Heart right ventricle (tissue), 16 donors: ENCODE measurements around the gene TMCO2. TPM values are rescaled to one million over a fixed set of nuclear protein-coding genes. Genes with fewer than 3 reads are reported as not detected.

ENCODE experiments used
- ATAC-seq, 8 donors: fragments of 200-7000 bp; cut with Tn5 transposase; one replicate each; pipeline ENCODE4 v1.9.1; 2020; ENCODE audit warnings: mild to moderate bottlenecking in 8 of 8, moderate library complexity in 8 of 8, moderate number of reproducible peaks in 1 of 8
- DNase-seq, 2 donors: peaks; one replicate each; pipeline ENCODE4 v3.0.0-alpha.2; 2020
- H3K27ac ChIP-seq, 10 donors: fragments of 200-600 bp; sonication (generic) in 2 of 10; one replicate each; pipeline versions ENCODE4 v1.5.0 to v1.8.0; 2020 to 2022; ENCODE audit warnings: mild to moderate bottlenecking in 3 of 10
- H3K27me3 ChIP-seq, 7 donors: fragments of 200-600 bp; one replicate each; pipeline ENCODE4 v1.8.0; 2021 to 2022; ENCODE audit warnings: mild to moderate bottlenecking in 2 of 7
- H3K36me3 ChIP-seq, 9 donors: fragments of 200-600 bp; sonication (generic) in 1 of 9; one replicate each; pipeline versions ENCODE4 v1.5.0 to v1.8.0; 2020 to 2022; ENCODE audit warnings: mild to moderate bottlenecking in 2 of 9
- H3K4me1 ChIP-seq, 9 donors: fragments of 200-600 bp; sonication (generic) in 1 of 9; one replicate each; pipeline versions ENCODE4 v1.5.0 to v1.8.0; 2020 to 2022; ENCODE audit warnings: mild to moderate bottlenecking in 4 of 9
- H3K4me3 ChIP-seq, 10 donors: fragments of 200-600 bp; sonication (generic) in 2 of 10; one replicate each; pipeline versions ENCODE4 v1.5.0 to v1.8.0; 2020 to 2022; ENCODE audit warnings: mild to moderate bottlenecking in 7 of 10, moderate library complexity in 2 of 10
- H3K9me3 ChIP-seq, 11 donors: fragments of 200-600 bp in 10 of 11; sonication (generic) in 2 of 11; one replicate each; pipeline versions ENCODE4 v1.5.0 to v1.8.0; 2013 to 2022; ENCODE audit warnings: mild to moderate bottlenecking in 2 of 11, control low read depth in 1 of 11, moderate library complexity in 1 of 11
- CTCF ChIP-seq, 9 donors: fragments of 200-600 bp; sonication (generic) in 2 of 9; IDR thresholded peaks; one replicate each; pipeline versions ENCODE4 v1.5.0 to v1.8.0; 2021 to 2022; ENCODE audit warnings: antibody characterized with exemption in 9 of 9, mild to moderate bottlenecking in 5 of 9, moderate library complexity in 1 of 9
- WGBS, 2 donors: extraction: QIAGEN DNeasy Blood & Tissue Kit; methylation state at CpG; one replicate each; pipeline ENCODE4 v1.1.7; 2013; ENCODE audit warnings: inconsistent platforms in 1 of 2; 5-methylcytosine and 5-hydroxymethylcytosine counted together
- intact Hi-C, 10 donors: fragments of 100-400 bp; cut with DNase I; formaldehyde crosslinking; loops; one replicate each; pipeline versions ENCODE4 v1.11.1 to v1.14.2; 2022
- polyA plus RNA-seq, 2 donors: library from polyadenylated mRNA; stranded (reverse); fragments of 200-250 nt; gene quantifications; one replicate each; pipeline ENCODE4 v1.2.3, GENCODE V29; 2013
- total RNA-seq, 10 donors: library from RNA; stranded (reverse); fragmentation: NEBNext Ultra II Directional in 3 of 10; extraction: Animal tissue kit (Norgen Biotek cat#: 25700) in 3 of 10; gene quantifications; one replicate each; pipeline versions ENCODE4 v1.2.1 to v1.2.4, GENCODE V29; 2021 to 2023
- donor health status: Arrhythmogenic right ventricular cardiomyopathy.
- donor health status: ischemic (EF 13 %, LVEDD 7.1; RV severe dilation, severe dysfunction).
- donor health status: healthy with polysubstance abuse.
- donor health status: DM: no; HTN: yes; CAD: no.
- donor health status: DM: no; HTN: no; CAD: no.
- donor health status: ischemic (EF 25% LVEDD 6.9; RV normal size, moderate dysfunction).
- donor health status: ischemic (EF 25% LVEDD 5.7; RV mildly dilated, moderate dysfunction).
- donor health status: healthy.
- donor health status: DM: yes; HTN: yes; CAD: no.
- donor health status: Ischemic cardiomyopathy.
- donor health status: ischemic (EF 35%, LVEDD 5.7; RV mildly dilated, moderate dysfunction).
- donor health status: nonischemic (EF 11% LVEDD 7.7; RV severe dilation, severe dysfunction).
- donor health status: DM: yes; HTN: yes; CAD: no.
- donor health status: PGD.
- donor health status: ischemic (EF 29% LVEDD 5.4; RV normal size, mild dysfunction).
- donor health status: nonischemic (EF 23%, LVEDD 6.1; RV moderate dilation, normal function).

The TMCO2 gene
- total and polyA plus RNA-seq, 12 donors: not detected

- H3K36me3 ChIP-seq: no peaks in the 10 kb centered on the region
- WGBS, 2 donors: 72% methylated on average over 4 of the region's 4 CpGs
- H3K9me3 ChIP-seq: no peaks in the 10 kb centered on the region
- ATAC-seq (no peak), DNase-seq (no peak)
- no peak overlapping the region for H3K27ac ChIP-seq
- TF ChIP-seq CTCF (IDR thresholded peaks at IDR 0.05): no peak
- no peak overlapping the region for H3K4me3 ChIP-seq
- intact Hi-C loops: loop anchor here in 1 of 10 donors (10.0 kb wide), 1 partner anchor 67 kb away; no protein-coding TSS in a partner anchor
- peaks cover 0 to 13% (median 9%) of the 10 kb centered on the region in 9 donors for H3K4me1 ChIP-seq
- H3K27me3 ChIP-seq: no peaks in the 10 kb centered on the region
These were observed 3.7 kb downstream of the TMCO2 start for GRCh38 chr1:40251456-40251855.

GRCh38 chr1:40252601-40253000 is 4.9 kb downstream of the TMCO2 start:
- Histone ChIP-seq H3K4me3 (no peak overlapping the region), H3K4me1 (peaks cover 0 to 20% (median 15%) of the 10 kb centered on the region in 9 donors), H3K36me3 (no peaks in the 10 kb centered on the region), H3K27ac (no peak overlapping the region), H3K27me3 (no peaks in the 10 kb centered on the region), H3K9me3 (no peaks in the 10 kb centered on the region)
- ATAC-seq: no peak
- DNase-seq: no peak
- WGBS, 2 donors: 75 to 91% methylated on average over 2 of the region's 2 CpGs
- TF ChIP-seq CTCF (IDR thresholded peaks at IDR 0.05): no peak
- intact Hi-C loops: loop anchor here in 1 of 10 donors (10.0 kb wide), 1 partner anchor 68 kb away; no protein-coding TSS in a partner anchor

GRCh38 chr1:40255231-40255630 is 7.5 kb downstream of the TMCO2 start:
- peaks cover 0 to 8% (median under 1%) of the 10 kb centered on the region in 9 donors for H3K36me3 ChIP-seq
- H3K27me3 ChIP-seq: no peaks in the 10 kb centered on the region
- DNase-seq: no peak
- H3K27ac ChIP-seq: no peak overlapping the region
- no peak for TF ChIP-seq CTCF (IDR thresholded peaks at IDR 0.05)
- intact Hi-C loops: loop anchor here in 2 of 10 donors (5.0 to 10.0 kb wide), 2 partner anchors 70 to 93 kb away; partner anchors contain the start of gene RLF (in 2 of the 2)
- ATAC-seq: no peak
- H3K9me3 ChIP-seq: no peaks in the 10 kb centered on the region
- H3K4me3 ChIP-seq: no peak overlapping the region
- H3K4me1 ChIP-seq: peaks cover 0 to 37% (median 32%) of the 10 kb centered on the region in 9 donors

- DNase-seq (no peak), ATAC-seq (no peak)
- 72 to 73% methylated on average over 6 of the region's 6 CpGs for WGBS, 2 donors
- H3K27me3 ChIP-seq: no peaks in the 10 kb centered on the region
- no peaks in the 10 kb centered on the region for H3K9me3 ChIP-seq
- peaks cover 0 to 21% (median 14%) of the 10 kb centered on the region in 9 donors for H3K36me3 ChIP-seq
- no peak for TF ChIP-seq CTCF (IDR thresholded peaks at IDR 0.05)
- peaks cover 0 to 49% (median 36%) of the 10 kb centered on the region in 9 donors for H3K4me1 ChIP-seq
- peak overlapping the region in 7 of 10 donors; percentile 86 to 98 (median 92) for H3K27ac ChIP-seq
- intact Hi-C loops: loop anchor here in 3 of 10 donors (2.0 to 10.0 kb wide), 3 partner anchors 72 to 96 kb away; partner anchors contain the start of gene RLF (in 3 of the 3)
- peak overlapping the region in 9 of 10 donors; percentile 71 to 100 (median 93) for H3K4me3 ChIP-seq
These were observed 8.8 kb downstream of the TMCO2 start for GRCh38 chr1:40256401-40257084.
